Esophagus muscularis mucosa (tissue), 4 donors: Measurements from ENCODE around the gene TADA2B. TPM values are rescaled to one million over a fixed set of nuclear protein-coding genes. Genes with fewer than 3 reads are reported as not detected.

Experiments used
- DNase-seq: peaks from one replicate; pipeline ENCODE4 v3.0.0-alpha.2; 2017; ENCODE audit errors: extremely low spot score
- H3K27ac ChIP-seq, 4 donors: fragments of 200-600 bp; sonication (generic); replicated peaks in 1 of 4; 1 replicate in 3 of 4; 2 replicates in 1 of 4; pipeline ENCODE4 v1.5.1; 2016 to 2019; ENCODE audit warnings: mild to moderate bottlenecking in 1 of 4
- H3K27me3 ChIP-seq, 4 donors: fragments of 200-600 bp; sonication (generic); one replicate each; pipeline versions ENCODE4 v1.5.1 to v1.6.0; 2016 to 2019
- H3K36me3 ChIP-seq, 4 donors: fragments of 200-600 bp; sonication (generic); one replicate each; pipeline ENCODE4 v1.5.1; 2016 to 2019
- H3K4me1 ChIP-seq, 4 donors: fragments of 200-600 bp; sonication (generic); one replicate each; pipeline ENCODE4 v1.5.1; 2016 to 2019
- H3K4me3 ChIP-seq, 4 donors: fragments of 200-600 bp; sonication (generic); 1 replicate in 2 of 4; 2 replicates in 2 of 4; pipeline ENCODE4 v1.5.1; 2016 to 2019; ENCODE audit warnings: mild to moderate bottlenecking in 4 of 4, moderate library complexity in 1 of 4
- H3K9me3 ChIP-seq, 4 donors: fragments of 200-600 bp; sonication (generic); 1 replicate in 3 of 4; 2 replicates in 1 of 4; pipeline ENCODE4 v1.5.1; 2016 to 2019
- CTCF ChIP-seq, 3 experiments: fragments of 200-600 bp in 2 of 3; fragments of 450-650 bp in 1 of 3; sonication (generic) in 2 of 3; IDR thresholded peaks; one replicate each; pipeline ENCODE4 v1.5.1; 2017 to 2019; ENCODE audit warnings: antibody characterized with exemption in 3 of 3, mild to moderate bottlenecking in 2 of 3, moderate library complexity in 1 of 3
- EP300 ChIP-seq: sonication (generic); formaldehyde crosslinking; IDR thresholded peaks from one replicate; pipeline ENCODE4 v1.6.1; 2017; ENCODE audit warnings: antibody characterized with exemption
- POLR2A ChIP-seq: fragments of 450-650 bp; IDR thresholded peaks from one replicate; pipeline ENCODE4 v1.6.1; 2017; ENCODE audit warnings: antibody characterized with exemption, moderate library complexity, mild to moderate bottlenecking, low read depth
- POLR2AphosphoS5 ChIP-seq, 2 donors: sonication (generic); formaldehyde crosslinking; IDR thresholded peaks; one replicate each; pipeline ENCODE4 v1.6.1; 2017; ENCODE audit warnings: antibody characterized with exemption in 2 of 2
- WGBS: methylation state at CpG from one replicate; pipeline ENCODE4 v1.1.5; 2018; 5-methylcytosine and 5-hydroxymethylcytosine counted together
- intact Hi-C: fragments of 100-400 bp; cut with DNase I; formaldehyde crosslinking; loops from one replicate; pipeline ENCODE4 v1.15.1; 2023
- total RNA-seq, 4 donors: library from RNA; depleted of rRNA; stranded (reverse); fragments of >200 nt; gene quantifications; one replicate each; pipeline versions ENCODE4 v1.1.0 to v1.2.1, GENCODE V29; 2016

The TADA2B gene
- total RNA-seq, 4 donors from 2014 or later, result 19.9 to 31.7 (median 26.3) TPM

DNA sequence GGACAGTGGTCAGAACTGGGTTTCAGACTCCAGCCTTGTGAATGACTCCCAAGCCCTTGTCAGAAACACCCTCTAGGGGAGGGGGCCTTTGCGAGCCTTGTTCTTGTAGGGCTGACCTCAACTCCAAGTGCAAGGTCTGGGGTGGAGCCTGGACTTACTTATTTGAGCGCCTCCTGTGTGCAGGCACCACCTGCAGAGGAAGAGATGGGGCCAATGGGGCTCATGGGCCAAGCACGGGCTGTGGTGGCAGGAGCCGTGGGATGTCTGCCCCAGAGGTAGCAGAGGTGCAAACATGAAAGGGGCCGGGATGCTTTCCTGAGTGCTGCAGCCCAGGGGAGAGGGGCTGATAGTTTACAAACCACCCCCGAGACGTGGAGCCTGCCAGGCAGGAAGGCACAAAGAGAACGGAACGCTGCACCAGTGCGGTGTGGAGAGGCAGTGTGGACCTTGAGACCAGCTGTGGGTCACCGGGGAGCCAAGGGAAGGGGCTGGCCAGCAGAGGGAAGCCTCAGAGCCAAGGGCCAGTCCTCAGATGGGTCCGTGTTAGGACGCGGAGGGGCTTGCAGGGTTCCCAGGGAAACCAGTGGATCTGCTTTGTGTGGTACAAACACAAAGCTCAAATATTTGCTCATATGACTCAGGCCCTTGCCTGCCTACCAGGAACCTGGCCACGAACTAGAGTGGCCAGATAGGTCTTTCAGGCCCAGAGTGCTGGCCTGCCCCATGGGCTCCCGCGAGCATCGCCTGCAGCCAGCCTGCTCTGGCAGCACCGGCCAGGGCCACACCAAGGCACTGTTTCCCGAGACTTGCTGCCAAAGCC is 8.7 kb upstream of the TADA2B start:
- Histone ChIP-seq H3K27ac (no peak overlapping the region), H3K4me3 (no peak overlapping the region), H3K4me1 (no peaks in the 10 kb centered on the region), H3K27me3 (no peaks in the 10 kb centered on the region), H3K9me3 (no peaks in the 10 kb centered on the region), H3K36me3 (peaks cover 25 to 39% (median 31%) of the 10 kb centered on the region in 4 donors)
- intact Hi-C loops, result no loop called here
- WGBS, result 70% methylated on average over 20 of the region's 20 CpGs
- no peak for DNase-seq
- TF ChIP-seq CTCF (IDR thresholded peaks at IDR 0.05) (no peak), EP300 (no peak), POLR2AphosphoS5 (IDR thresholded peaks at IDR 0.05) (no peak), POLR2A (no peak)

GRCh38 chr4:7037425-7037824 is 5.7 kb upstream of the TADA2B start:
- no peak overlapping the region for H3K4me3 ChIP-seq
- whole genome bisulfite sequencing, result 67% methylated on average over 6 of the region's 6 CpGs
- DNase-seq, result no peak
- TF ChIP-seq EP300 (no peak), POLR2AphosphoS5 (IDR thresholded peaks at IDR 0.05) (no peak), CTCF (IDR thresholded peaks at IDR 0.05) (no peak), POLR2A (no peak)
- H3K27ac ChIP-seq, result no peak overlapping the region
- H3K36me3 ChIP-seq, result peaks cover 0 to 9% (median 2%) of the 10 kb centered on the region in 4 donors
- no peaks in the 10 kb centered on the region for H3K27me3 ChIP-seq
- peaks cover 9 to 14% (median 12%) of the 10 kb centered on the region in 4 donors for H3K4me1 ChIP-seq
- intact Hi-C loops, result no loop called here
- no peaks in the 10 kb centered on the region for H3K9me3 ChIP-seq

DNA sequence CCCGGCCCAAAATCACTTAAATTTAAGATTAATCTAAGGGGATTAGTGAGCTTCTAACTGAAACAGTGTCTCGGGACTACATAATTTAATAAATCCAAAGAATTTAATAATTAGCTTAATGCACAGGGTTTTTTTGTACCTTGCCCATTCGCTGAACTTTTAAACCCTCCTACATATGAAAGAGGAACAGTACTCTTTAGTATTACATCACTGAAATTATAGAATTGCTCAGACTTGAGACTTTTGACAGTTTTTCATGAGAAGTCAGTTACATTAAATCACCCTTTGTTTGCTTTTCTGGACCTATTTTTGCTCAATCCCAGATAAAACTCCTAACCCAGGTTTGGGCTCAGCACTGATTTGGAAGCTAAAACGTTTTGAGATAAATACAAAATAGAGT is 2.4 kb upstream of the TADA2B start:
- Histone ChIP-seq H3K27ac (no peak overlapping the region), H3K27me3 (no peaks in the 10 kb centered on the region), H3K4me1 (peaks cover 22 to 34% (median 30%) of the 10 kb centered on the region in 4 donors), H3K9me3 (no peaks in the 10 kb centered on the region), H3K4me3 (no peak overlapping the region), H3K36me3 (no peaks in the 10 kb centered on the region)
- DNase-seq, result no peak
- TF ChIP-seq EP300, result no peak
- TF ChIP-seq POLR2A, result no peak
- no peak for TF ChIP-seq POLR2AphosphoS5 (IDR thresholded peaks at IDR 0.05)
- no peak for TF ChIP-seq CTCF (IDR thresholded peaks at IDR 0.05)
- WGBS, result 86% methylated on average over 4 of the region's 4 CpGs
- intact Hi-C loops, result loop anchor here (10.0 kb wide), 2 partner anchors 256 to 326 kb away; partner anchors contain the start of genes BLOC1S4 and KIAA0232

GRCh38 chr4:7041246-7041645 is 1.9 kb upstream of the TADA2B start:
- Histone ChIP-seq H3K4me3 (no peak overlapping the region), H3K4me1 (peaks cover 27 to 39% (median 35%) of the 10 kb centered on the region in 4 donors), H3K9me3 (no peaks in the 10 kb centered on the region), H3K27ac (no peak overlapping the region), H3K27me3 (no peaks in the 10 kb centered on the region), H3K36me3 (no peaks in the 10 kb centered on the region)
- WGBS, result 92% methylated on average over 19 of the region's 19 CpGs
- TF ChIP-seq CTCF (IDR thresholded peaks at IDR 0.05) (no peak), EP300 (no peak), POLR2AphosphoS5 (IDR thresholded peaks at IDR 0.05) (no peak), POLR2A (no peak)
- intact Hi-C loops, result loop anchor here (10.0 kb wide), 2 partner anchors 256 to 326 kb away; partner anchors contain the start of genes BLOC1S4 and KIAA0232
- DNase-seq, result no peak
